HG03442 (cell line): ENCODE data around the gene SMAD2.
"Not testable (repeated sequence)": the region's sequence is repeated elsewhere in the genome, so short reads cannot be mapped to it uniquely, and the experiment has no call there.

Experiments used
- ATAC-seq: cut with Tn5 transposase; IDR thresholded peaks from one replicate; pipeline ENCODE4 v1.9.1; 2021; ENCODE audit warnings: mild to moderate bottlenecking, moderate library complexity; ENCODE audit not compliant: unreplicated experiment

SMAD2 gene

DNA sequence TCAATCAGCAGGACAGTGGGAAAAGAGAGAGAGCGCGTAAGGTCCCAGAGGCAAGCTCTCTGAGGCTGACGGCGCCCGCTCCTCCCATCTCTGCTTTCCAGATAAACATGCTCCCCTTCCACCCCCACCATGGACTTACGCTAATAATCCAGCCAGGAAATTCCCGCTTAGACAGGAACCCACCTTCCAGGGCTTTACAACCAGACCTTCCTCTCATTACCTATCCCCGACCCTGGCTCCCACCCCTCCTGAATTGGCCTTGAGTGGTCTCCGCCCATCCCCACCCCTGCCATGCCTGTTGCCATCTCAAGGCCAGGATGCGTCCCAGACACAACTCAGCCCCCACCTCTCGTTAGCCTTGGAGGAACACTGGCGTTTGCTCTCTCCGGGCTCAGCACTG is 131.1 kb downstream of the SMAD2 start:
- no peak for ATAC-seq

DNA sequence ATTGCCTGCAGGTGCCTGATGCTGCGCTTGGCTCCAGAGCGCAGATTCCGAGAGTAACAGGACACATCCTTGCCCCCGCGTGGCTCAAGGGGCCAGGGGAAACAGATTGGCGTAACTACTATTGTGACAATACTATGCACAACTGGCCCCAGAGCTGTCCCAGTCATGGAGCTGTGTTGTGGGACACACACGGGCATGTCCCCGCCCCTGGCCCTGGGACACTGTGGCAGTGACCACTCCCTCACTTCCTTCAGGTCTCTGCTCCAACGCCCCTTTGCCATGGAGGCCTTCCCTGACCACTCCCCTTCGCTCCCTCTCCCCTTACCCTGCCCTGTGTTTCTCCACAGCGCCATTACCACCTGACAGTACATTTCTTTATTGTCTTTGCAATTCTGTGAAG is 132.1 kb downstream of the SMAD2 start:
- no peak for ATAC-seq

DNA sequence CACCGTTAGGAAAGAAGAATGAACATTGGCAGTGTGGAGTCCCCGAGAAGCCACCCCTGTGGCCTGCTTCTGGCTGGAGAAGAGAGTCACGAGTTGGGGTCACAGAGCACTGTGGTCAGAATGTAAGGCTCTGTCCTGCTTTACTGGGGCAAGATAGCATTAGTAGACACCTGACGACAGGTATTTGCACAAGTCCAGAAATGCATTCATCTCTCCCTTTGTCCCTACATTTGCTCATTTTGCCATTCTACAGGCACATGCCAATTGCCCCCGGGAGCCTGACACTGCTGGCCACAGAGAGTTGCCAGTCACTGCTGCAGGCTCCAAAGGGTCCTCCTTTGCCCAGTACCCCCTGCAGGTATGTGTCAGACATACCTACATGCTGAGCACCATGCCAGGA is 133.3 kb downstream of the SMAD2 start:
- ATAC-seq = no peak

- no peak for ATAC-seq
Observed at GRCh38 chr18:47795434-47795814, 135.0 kb downstream of the SMAD2 start.

DNA sequence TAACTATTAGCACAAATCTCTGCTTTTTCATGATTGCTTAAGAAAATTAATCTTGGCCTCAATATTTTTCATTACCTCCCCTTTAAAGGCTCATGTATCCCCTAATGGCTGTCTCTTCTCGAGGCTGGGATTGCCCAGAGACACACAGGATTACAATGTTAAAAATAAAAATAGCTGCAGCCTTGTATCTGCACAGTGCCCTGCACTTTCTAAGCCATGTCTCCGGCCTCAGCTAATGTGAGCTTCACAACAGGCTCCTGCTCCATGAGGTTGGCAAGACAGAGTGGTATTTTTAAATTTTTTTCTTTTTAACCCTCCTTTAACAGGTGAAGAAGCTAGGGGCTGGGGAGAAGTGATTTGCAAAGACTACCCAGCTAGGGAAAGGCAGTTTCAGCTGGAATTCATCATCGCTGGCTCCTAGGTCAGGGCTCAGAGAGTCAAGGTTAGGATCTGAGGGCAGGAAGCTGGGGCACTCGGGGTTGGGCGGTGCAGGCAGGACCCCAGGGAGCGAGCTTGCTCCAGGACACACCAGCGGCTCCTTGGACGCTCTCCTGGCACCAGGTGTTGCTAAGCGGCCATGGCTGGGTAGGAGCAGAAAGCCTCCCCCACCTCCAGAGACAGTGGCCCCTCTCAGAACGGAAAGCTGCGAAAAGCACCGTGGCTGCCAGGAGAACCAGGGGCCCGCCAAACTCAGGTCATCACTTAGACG is 135.6 kb downstream of the SMAD2 start:
- ATAC-seq = no peak

DNA sequence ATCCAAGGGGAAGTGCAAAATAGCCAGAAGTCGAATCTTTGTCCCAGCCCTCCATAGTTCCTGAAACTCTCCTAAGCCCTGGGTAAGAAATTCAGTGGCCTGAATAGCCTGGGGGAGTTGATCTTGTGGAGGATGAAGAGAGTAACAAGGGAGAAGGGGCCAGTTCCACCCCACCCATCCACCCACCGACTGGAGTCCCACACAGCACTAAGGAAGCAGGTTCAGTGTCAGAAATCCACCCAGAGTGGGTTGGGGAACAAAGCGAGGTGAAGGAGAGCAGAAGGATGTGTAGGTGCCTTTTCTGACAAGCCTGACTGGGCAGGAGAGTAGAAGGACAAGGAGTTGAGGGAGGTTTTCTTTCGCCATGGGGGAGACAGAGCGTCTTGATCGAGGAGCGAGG is 136.8 kb downstream of the SMAD2 start:
- no peak for ATAC-seq

- no peak for ATAC-seq
Observed at GRCh38 chr18:47791461-47791985, 138.9 kb downstream of the SMAD2 start.

- ATAC-seq = no peak
Observed at GRCh38 chr18:47790036-47790435, 140.4 kb downstream of the SMAD2 start.

DNA sequence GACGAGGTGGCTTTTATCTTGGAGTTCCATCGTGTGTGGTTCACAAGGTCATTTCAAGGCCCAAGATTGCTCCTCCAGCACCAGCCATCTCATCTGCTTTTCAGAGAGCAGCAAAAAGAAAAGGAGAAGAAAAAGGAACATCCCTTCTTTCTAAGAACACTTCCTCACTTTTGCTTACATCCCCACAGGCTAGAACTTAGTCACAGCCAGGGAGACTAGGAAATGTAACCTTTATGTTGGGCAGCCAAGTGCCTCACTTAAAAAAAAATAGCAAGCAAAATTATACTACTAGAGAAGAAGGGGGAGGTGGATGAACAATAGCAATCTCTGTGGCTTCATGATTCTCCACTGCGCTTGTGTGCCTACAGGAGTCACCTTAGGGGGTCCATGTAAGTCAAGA is 141.8 kb downstream of the SMAD2 start:
- ATAC-seq = no peak

GRCh38 chr18:47781561-47781960 is 148.9 kb downstream of the SMAD2 start:
- no peak for ATAC-seq

DNA sequence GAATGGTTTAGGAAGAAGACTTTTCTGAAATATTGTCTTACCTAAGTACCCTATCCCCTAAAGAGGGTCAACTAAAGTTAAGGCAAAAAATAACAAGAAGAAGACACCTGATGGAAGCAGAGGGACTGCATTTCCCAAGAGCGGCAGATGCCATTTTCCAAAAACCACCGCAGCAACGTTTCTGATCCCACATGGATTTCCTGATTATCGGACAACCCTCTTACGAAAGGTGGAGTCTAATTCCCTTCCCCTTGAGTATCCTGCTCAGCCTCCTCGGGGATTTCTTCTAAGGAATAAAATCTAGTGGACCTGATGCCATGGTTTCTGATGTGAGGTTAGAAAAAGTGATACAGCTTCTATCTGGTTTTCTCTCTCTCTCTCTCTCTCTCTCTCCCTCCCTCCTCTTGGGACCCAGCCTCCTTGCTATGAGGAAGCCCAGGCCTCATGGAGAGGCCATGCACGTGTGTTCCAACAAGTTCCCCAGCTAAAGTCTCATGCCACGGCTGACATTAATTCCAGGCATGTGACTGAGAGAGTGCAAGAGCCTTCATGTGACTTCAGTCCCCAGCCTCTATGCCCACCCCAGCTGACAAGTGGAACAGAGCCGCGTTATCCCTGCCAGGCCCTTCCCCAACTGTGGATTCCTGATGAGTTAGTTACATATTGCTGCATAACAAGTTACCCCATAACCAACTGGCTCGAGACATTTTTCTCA is 150.3 kb downstream of the SMAD2 start:
- no peak for ATAC-seq

DNA sequence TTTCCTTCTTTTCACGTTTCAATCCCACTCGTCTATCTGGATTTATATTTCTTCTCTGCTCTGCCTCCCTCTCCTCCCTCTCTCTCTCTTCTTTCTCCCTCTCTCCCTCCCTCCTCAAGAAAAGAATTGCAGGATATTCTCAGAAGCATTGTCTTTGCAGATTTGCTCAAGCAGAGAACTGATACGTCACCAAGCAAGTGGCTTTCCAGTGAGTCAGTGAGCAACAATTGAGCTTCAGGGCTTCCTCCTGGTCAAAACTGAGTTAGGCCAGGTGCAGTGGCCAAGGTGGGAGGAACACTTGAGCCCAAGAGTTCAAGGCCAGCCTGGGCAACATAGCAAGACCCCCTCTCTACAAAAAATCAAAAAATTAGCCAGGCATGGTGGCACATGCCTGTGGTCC is 151.1 kb downstream of the SMAD2 start:
- no peak for ATAC-seq

DNA sequence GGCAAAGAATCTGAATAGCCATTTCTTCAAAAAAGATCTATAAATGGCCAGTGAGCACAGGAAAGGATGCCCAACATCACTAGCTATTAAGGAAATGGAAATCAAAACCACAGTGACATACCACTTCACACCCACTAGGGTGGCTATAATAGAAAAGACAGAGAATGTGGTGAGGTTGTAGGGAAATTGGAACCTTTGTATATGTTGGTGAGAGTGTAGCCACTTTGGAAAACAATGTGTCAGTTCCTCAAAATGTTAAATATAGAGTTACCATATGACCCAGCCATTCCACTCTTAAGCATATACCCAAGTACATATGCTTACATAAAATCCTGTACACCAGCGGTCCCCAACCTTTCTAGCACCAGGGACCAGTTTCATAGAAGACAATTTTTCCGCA is 152.8 kb downstream of the SMAD2 start:
- ATAC-seq = no peak

GRCh38 chr18:47775961-47776360 is 154.5 kb downstream of the SMAD2 start:
- no peak for ATAC-seq

GRCh38 chr18:47773931-47774330 is 156.5 kb downstream of the SMAD2 start:
- no peak for ATAC-seq

GRCh38 chr18:47772374-47773248 is 157.8 kb downstream of the SMAD2 start:
- no peak for ATAC-seq

- ATAC-seq = no peak
Observed at GRCh38 chr18:47771922-47772321, 158.5 kb downstream of the SMAD2 start.

GRCh38 chr18:47767699-47768098 is 162.8 kb downstream of the SMAD2 start:
- ATAC-seq = no peak

DNA sequence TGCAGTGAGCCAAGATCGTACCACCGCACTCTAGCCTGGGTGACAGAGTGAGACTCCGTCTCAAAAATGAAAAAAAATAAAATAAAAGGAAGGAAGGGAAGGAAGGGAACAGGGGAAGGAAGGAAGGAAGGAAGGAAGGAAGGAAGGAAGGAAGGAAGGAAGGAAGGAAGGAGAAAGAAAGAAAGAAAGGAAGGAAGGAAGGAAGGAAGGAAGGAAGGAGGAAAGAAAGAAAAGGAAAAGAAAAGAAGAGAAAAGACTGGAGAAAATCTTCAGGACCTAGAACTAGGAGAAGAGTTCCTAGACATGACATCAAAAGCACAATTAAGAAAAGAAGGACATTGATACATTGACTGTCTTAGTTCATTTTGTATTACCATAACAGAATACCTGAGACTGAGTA is 163.3 kb downstream of the SMAD2 start:
- ATAC-seq = not testable (repeated sequence)
